22Rv1 (cell line): ENCODE measurements around the gene ADCY6.

Experiments used
- ZFX ChIP-seq: fragments of 450-650 bp; IDR thresholded peaks from 2 replicates; pipeline ENCODE4 v1.6.1; 2017; ENCODE audit warnings: antibody characterized with exemption, borderline replicate concordance
- TF ChIP-seq, protein P1 (sequence below): fragments of 450-650 bp; IDR thresholded peaks from 2 replicates; pipeline ENCODE4 v1.5.1; 2017; ENCODE audit warnings: mild to moderate bottlenecking

DNA sequence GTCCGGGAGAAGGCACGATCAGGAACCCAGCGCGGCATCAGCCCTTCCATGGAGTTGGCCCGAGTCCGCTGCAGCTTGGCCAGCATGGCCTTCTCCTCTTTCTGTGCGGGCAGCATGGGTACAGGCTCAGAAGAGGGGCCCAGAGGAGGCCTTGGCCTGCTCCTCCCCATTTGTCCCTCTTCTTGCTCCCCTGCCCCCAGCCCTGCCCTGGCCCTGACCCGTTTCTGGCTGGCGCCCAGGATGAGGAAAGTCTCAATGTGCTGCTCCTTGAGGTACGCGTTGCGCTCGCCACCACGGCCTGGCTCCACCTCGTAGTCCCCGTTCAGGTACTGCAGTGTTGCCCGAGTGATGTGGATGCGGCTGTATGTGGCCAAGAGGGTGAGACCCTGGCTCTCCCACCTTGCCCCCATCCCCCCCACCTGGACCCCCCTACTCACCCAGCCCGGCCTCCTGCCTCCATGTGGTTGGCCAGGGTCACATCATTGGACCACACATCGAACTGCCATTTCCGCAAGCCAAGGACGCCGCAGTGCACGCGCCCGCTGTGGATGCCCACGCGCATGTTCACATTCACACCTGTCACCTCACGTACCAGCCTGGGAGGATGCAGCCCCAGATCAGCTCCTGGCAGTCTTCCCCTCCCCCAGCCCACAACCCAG, 12.8 kb downstream of the ADCY6 start:
- TF ChIP-seq, protein P1, sequence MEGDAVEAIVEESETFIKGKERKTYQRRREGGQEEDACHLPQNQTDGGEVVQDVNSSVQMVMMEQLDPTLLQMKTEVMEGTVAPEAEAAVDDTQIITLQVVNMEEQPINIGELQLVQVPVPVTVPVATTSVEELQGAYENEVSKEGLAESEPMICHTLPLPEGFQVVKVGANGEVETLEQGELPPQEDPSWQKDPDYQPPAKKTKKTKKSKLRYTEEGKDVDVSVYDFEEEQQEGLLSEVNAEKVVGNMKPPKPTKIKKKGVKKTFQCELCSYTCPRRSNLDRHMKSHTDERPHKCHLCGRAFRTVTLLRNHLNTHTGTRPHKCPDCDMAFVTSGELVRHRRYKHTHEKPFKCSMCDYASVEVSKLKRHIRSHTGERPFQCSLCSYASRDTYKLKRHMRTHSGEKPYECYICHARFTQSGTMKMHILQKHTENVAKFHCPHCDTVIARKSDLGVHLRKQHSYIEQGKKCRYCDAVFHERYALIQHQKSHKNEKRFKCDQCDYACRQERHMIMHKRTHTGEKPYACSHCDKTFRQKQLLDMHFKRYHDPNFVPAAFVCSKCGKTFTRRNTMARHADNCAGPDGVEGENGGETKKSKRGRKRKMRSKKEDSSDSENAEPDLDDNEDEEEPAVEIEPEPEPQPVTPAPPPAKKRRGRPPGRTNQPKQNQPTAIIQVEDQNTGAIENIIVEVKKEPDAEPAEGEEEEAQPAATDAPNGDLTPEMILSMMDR = no peak
- TF ChIP-seq ZFX = no peak
